Activated CD8-positive, alpha-beta memory T cell treated with anti-CD3 and anti-CD28 coated beads, Interleukin-2, amount 50 U/mL, for 1 hour (primary cell): ENCODE data around the gene RNU6-1.

Experiments used
- DNase-seq: peaks from one replicate; pipeline ENCODE4 v3.0.0-alpha.2; 2020; ENCODE audit errors: extremely low read depth

Gene RNU6-1

DNA sequence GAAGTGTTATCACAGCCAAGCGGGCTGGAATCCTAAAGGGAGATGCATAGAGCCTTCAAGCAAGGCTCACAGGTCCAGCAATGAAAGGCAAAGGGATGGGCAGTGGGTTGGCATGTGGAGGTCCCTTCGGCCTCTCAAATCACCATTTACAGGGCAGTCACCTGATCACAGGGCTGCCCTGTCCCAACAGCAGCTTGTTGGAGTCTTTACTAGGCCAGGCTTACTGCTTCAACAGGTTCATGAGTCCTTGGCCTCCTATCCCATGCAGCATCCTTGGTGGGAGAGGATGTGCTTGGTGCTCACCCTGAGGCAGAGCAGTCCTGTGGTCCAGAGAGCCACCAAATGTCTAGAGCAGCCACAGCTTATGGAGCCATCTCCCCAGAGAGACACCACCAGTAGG lies 38.7 kb downstream of the RNU6-1 start:
- no peak for DNase-seq

DNA sequence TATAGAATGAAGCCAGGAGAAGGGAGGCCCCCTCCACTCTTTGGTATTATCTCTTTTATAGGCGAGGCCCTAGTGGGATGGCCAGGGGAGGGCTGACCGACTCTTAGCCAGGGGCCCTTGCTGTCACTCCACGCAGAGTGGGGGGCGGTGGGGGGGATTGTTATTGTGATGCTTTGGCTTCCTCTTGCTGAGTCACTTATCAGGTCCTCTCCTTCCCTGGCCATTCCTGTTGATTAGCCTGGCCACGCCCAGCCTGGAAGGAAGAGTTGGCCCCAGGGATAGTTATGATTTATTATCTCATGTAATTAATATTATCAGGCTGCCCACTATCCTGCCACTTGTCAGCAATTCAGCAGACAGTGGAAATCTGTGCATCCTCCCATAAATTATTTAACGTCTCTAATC lies 40.0 kb downstream of the RNU6-1 start:
- no peak for DNase-seq

DNA sequence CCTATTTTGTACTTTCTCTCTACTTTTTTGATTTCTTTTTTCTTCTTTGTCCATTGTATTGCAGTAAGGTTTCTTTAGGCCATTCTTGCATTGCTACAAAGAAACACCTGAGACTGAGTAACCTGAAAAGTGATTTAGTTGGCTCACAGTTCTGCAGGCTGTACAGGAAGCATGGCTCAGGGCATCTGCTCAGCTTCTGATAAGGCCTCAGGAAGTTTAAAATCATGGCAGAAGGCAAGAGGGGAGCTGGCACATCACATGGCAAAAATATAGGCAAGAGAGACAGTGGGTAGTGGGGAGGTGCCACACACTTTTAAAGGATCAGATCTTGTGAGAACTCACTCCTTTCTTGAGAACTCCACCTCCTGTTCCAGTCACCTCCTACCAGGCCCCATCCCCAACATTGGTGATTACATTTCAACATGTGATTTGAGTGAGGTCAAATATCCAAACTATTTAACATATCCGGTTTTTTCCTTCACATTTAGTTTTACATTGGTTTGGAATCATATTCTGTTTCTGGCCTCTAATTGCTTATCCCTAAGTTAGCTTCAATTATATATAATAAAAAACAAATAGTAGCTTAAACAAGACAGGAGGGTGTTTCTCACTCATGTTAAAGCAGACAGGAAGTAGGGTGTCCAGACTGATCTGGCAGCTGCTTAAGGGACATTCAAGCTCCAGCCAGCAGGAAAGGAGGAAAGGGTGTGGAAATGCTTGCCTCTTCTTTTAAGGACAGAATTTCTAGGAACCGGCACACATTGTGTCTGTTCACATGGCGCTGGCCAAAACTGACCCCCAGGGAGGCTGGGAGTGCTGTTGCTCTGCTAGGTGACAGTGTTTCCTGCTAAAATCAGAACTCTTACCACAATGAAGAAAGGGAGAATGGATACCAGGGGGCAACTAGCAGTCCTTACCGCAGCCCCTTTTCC lies 43.4 kb downstream of the RNU6-1 start:
- DNase-seq, result no peak

DNA sequence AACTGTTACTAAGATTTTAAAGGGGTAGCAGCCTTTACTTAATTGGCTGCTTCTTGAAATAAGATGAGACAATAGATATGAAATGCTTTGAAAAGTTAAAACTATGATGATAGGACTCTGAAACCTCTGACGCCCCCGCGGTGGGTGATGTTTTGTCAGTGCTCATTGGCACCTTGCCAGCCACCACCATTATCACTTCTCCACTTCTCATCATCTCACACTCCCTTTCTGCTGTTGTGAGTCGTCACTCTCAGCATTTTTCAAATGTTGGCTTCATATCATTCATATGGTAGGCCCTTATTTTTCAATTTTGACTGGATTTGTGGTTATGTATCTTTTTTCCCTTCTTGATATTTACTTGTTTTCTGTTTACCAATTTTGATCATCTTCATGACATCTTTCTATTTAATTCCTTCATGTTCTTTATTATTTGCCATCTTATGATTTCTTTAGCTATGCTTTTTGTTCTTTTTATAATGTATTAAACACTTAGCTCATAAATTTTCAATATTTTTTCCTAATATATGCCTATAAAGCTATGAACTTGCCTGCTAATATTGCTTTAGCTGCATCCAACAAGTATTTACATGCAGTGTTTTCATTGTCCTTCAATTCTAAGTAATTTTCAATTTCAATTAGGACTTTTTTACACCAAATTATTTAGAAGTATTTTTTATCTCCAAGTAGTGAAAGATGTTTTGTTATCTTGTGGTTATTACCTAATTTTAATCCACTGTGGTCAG lies 44.8 kb downstream of the RNU6-1 start:
- no peak for DNase-seq

DNA sequence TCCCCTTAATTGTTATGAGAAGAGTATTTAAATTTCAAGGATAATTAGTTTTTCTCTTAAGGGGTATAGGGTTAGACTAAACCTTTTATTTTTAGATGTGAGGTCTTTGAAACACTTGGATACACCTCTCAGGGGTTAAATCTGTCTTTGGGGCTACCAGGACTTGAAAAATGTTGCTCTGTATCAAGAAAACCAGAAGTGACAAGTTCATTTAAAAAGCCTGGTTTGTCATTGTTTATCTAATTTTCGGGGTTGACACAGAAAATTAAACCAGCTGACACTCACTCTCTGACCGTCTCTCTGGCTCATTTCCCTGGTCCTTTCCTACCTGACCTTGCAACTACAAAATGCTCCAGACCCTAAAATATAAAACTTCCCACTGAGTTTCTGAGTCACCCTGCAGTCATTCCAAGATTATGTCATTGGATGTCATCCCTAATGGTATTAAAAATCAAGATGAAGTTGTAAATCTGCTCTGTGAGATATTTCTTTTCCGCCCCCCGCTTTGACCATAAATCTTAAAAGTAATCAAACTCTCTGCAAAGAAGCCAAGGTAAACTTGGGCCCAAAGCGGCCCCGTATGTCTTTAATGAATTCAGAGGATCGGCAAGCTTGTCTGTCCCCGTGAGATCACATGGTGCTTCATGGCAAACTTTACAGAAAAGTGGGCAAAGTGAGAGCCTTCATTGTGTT lies 47.4 kb downstream of the RNU6-1 start:
- no peak for DNase-seq

GRCh38 chr15:67790610-67791319 lies 49.1 kb downstream of the RNU6-1 start:
- no peak for DNase-seq
